Measurements from ENCODE around the gene TYW1.
"Not testable (repeated sequence)": the region's sequence is repeated elsewhere in the genome, so short reads cannot be mapped to it uniquely, and the experiment has no call there.

The TYW1 gene

GRCh38 chr7:66995050-66995776 is 1.4 kb upstream of the TYW1 start, which contains the start of gene SBDS:
SBDS (minus strand) TSS chr7:66995586; CDS start chr7:66995417, 169 bp downstream.
- peak; percentile 99 to 100 (median 99) for DNase-seq

DNA sequence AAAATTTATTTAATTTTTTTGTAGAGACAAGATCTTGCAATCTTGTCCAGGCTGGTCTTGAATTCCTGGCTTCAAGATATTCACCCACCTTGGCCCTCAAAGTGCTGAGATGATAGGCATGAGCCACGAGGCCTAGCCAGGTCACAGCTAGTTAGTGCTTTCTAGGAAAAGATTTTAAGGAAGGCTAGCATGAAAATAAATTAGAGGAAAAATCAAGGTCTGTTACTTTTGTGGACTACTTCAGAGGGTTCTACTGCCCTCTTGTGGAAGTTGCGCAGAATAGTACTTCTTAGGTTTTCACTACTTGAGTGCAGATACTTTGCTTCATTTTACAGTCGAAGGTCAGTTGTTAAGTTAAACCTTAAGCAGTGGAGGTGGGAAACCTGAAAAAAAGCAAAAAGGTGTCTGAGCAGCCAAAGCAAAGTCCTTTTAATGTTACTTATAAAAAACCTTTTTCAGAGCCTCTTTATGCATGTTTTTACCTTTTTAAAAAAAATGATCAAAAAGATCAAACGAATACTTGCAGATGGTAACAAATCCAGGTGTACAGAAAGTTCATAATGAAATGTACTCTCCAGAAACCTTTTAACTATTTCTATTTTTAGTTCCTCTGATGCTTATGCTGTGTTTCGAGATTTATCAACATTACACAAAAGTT is 4.1 kb downstream of the TYW1 start:
- peak; percentile 5 to 60 (median 29) for DNase-seq

DNA sequence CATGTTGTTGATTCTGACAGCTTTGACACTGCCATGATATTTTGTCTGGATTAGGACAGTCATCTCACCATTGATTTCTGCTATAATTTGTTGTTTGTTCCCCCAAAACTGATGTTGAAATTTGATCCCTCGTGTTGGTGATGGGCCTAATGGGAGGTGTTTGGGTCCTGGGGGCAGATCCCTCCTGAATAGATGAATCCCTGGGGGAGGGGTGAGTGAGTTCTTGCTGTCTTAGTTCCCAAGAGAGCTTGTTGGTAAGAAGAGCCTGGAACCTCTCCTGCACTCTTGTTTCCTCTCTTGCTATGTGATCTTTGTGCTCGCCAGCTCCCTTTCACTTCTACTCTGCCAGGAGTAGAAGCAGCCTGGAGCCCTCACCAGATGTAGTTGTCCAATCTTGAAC is 7.5 kb downstream of the TYW1 start:
- not testable (repeated sequence) for DNase-seq

- no peak for DNase-seq
Observed at GRCh38 chr7:67006965-67007364, 10.3 kb downstream of the TYW1 start.

GRCh38 chr7:67008260-67008659 is 11.6 kb downstream of the TYW1 start:
- no peak for DNase-seq

DNA sequence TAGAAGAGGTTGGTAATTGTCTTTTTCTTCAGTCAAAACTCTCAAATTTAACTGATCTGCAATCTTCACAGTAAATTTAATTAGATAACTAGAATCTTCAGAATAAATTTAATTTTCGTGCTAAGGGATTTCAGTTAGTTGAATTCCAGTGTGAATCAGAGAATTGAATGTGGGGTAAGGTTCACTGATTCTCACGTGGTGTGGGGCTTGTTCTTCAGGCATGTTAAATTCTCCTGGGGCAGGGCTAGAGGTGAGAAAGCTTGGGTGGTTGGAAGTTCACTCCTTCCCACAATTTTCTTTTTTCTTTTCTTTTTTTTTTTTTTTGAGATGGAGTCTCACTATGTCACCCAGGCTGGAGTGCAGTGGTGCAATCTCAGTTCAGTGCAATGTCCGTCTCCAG is 13.0 kb downstream of the TYW1 start:
- DNase-seq = not testable (repeated sequence)

DNA sequence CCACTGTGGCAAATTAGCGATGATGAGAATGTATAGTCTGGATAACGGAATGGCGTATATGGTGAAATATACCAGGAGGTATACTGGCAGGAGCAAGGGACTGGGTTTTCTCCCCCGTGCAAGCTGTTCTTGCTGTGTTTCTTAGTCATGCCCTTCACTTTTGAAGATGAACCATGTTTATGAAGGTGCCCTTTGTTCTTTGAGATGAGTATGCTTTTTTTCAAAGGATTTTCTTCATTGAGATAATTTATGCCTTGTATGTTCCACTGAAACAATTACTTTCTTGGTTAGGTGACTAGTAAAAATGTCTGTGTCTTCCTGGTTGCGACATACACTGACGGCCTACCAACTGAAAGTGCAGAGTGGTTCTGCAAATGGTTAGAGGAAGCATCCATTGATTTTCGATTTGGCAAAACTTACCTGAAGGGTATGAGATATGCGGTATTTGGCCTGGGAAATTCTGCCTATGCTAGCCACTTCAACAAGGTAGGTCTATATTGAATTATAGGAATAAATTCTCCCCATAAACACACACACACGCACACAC is 17.5 kb downstream of the TYW1 start:
- not testable (repeated sequence) for DNase-seq

DNA sequence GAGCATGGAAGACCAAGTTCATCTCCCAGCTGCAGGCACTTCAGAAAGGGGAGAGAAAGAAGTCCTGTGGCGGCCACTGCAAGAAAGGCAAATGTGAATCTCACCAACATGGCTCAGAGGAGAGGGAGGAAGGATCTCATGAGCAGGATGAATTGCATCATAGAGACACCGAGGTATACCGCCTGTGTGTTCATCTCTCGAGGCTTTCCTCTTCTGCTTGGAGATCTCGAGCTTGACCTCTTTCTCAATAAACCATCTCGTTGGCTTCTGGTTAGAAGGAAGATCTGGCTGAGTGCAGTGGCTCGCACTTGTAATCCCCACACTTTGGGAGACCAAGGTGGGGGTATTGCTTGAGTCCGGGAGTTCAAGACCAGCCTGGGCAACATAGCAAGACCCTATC is 21.3 kb downstream of the TYW1 start:
- not testable (repeated sequence) for DNase-seq

DNA sequence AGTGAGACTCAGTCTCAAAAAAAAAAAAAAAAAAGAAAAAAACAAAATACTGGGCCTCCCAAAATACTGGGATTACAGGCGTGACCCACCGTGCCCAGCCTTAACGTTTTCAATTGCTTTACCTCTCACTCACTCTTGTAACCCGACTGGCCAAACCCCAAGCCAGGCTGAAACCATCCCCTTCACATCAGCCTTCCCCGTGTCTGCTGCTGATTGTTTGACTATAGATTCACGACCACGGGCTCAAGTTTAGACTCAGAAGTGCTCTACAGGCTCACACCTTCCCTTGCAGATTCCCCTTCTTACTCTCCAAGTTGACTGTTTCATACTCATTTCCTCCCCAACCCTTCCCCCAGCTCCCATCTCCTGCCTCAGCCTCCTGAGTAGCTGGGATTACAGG is 22.3 kb downstream of the TYW1 start:
- DNase-seq = no peak

DNA sequence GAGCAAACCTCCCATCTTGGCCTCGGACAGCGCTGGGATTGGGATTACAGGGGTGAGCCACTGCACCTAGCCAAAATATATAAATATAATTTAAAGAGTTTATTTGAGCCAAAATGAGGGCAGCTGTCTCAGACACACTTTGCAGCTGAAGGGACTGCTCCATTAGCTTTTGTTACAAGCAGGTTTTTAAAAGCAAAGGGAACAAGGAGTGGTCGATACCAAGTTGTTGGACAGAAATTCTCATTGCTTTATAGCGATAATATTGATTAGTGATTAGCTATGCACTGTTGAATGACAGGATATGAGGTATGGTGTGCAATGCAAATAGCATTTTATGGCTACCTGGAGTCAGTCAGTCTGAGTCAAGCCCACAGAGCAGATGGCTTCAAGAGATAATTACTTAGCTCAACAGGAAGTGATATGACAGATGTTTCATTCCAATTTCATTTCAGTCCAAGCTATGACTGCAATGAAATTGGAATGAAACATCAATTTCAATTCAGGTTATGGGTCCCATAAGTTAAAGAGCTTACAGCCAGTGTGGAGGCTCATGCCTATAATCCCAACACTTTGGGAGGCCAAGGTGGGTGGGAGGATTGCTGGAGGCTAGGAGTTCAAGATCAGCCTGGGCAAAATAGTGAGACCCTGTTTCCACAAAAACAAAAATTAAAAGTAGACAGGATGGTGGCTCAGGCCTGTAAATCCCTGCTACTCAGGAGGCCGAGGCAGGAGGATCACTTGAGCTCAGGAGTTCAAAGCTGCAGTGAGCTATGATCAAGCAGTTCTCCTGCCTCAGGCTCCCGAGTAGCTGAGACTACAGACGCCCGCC is 23.1 kb downstream of the TYW1 start:
- peak; percentile 26 to 75 (median 42) for DNase-seq

- DNase-seq = peak in 1 of 3 experiments; percentile 10
Observed at GRCh38 chr7:67021260-67021659, 24.6 kb downstream of the TYW1 start.

DNA sequence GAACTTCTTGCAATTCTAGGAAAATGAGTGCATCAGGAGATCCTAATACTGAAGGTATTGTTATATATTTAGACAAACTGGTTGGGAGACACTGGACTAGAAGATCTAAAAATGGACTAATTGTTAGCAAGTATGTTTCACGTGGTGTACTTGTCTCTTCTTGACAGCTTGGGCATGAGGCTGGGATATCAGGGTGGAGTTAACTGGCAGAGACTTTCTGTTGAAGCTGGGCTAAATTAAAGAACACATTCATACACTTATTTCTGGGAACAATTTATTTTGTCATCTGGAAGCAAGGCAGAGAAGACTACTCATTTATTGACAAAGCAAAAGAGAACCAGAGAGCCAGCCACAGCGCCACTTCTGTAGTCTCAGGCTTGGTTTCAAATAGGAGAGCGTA is 25.9 kb downstream of the TYW1 start:
- no peak for DNase-seq

DNA sequence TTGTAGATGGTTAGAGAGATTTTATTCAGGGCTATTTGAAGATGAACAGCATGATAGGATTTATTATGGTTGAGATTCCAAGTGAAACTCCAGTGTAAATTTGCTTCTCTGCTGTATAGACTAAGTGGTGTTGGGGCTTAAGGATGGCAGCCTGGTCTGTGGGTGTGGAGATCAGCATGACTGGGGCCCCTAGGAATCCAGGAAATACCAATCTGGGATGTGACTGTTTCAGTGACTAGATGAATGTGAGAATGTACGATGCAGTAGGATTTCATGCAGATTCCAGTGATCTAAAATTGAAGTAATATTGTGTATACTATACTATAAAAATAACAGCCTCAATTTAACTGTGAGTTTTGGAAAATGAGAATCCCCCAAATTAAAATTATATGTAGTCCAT is 28.8 kb downstream of the TYW1 start:
- DNase-seq = not testable (repeated sequence)

DNA sequence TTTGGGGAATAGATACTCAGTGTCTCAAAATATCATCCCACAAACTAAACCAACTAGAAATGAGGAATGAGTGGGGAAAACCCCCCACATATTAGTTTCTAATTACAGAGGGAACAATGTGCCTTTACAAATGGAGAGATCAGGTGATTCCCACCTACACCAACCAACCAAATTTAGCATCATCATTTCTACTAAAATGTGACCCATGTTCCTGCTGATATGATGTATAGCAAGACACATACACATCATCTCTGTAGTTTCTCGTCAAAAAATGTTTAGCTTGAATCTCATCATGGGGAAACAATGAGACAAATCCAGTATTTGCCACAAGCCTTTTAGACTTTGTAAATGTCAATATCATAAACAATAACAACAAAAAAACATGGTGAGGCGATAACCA is 35.1 kb downstream of the TYW1 start:
- DNase-seq = not testable (repeated sequence)

DNA sequence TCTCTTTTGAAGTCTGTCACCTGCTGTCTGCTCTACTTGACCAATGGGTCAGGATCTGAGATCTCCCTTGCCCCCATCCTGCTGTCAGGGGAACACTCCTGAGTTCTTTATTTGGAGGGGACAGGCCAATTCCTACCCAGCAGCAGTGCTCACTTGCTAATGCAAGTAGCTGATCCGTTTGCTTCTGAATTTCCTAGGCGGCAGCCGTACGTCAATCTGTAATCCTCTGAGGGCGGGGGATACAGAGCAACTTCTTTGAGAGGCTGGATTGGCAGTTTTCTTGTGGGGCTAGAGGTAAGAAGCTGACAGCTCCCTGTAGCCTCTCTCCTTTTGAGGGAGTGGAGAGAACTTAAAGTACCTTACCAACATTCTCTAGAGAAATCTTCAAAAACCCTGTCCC is 36.6 kb downstream of the TYW1 start:
- DNase-seq = no peak

- DNase-seq = not testable (repeated sequence)
Observed at GRCh38 chr7:67036432-67037395, 40.1 kb downstream of the TYW1 start.

DNA sequence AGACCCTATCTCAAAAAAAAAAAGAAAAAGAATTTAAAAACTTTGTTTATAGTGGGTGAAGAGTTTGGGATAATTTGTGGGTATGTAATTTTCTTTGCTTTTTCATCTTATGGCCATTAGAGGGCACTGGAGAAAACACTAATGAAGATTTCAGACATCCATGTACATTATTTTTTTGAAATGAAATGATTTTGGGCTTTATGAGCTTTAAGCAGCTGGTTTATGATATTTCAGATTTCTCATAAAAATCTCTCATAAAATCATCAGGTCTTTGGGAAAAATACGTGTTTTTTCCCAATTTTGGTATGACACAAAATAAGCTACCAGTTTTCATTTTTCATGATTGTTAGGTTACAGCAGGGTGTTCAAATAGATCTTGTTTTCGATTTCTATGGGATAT is 44.2 kb downstream of the TYW1 start:
- peak in 1 of 3 experiments; percentile 13 for DNase-seq

GRCh38 chr7:67042781-67043558 is 46.3 kb downstream of the TYW1 start:
- DNase-seq = peak in 1 of 3 experiments; percentile 7

DNA sequence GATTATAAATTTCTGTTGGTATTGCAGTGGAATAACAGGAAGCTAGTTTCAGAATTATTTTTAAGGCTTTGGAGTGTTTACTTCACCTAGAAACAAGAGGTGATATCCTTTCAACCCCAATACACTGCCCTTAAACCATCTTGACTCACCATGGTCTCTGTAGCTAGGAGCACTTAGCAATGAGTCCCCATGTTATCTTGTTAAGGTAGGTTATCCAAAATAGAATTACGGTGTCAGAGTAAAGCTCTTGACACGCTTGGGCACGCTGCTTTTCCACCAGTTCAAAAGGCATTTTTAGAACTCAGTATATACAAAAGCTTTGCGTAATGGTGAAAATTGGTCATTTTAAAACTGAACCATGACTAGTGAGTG is 46.9 kb downstream of the TYW1 start:
- not testable (repeated sequence) for DNase-seq

GRCh38 chr7:67045496-67045995 is 48.9 kb downstream of the TYW1 start:
- no peak for DNase-seq

DNA sequence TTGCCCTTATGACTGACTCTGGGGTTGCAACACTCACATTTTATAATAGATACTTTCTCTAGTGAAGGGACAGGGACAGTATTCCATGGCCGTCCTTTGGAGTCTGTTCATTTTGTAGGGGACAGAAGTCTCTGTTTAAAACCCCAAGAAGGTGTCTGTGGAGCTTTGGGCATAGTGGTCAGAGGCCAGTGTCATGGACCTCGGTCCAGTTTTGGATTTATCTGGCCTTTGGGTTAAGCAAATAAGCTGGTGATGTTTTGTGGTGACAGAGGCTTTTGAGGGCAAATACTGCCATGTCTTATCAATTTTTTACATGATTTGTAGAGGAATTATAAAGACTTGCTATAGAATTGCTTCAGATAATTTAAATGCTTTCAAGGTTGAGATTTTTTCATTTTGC is 50.2 kb downstream of the TYW1 start:
- not testable (repeated sequence) for DNase-seq

Data from NCI-H1417 (cell line).